HG02970 (cell line): Measurements from ENCODE around the gene AHI1.

Experiments
- ATAC-seq: cut with Tn5 transposase; IDR thresholded peaks from one replicate; pipeline ENCODE4 v1.9.1; 2021; ENCODE audit warnings: mild to moderate bottlenecking, moderate library complexity, moderate number of reproducible peaks; ENCODE audit not compliant: unreplicated experiment, low FRiP score

Gene AHI1

GRCh38 chr6:135306166-135306565, 191.4 kb downstream of the AHI1 start:
- ATAC-seq, result no peak

GRCh38 chr6:135305684-135306083, 191.9 kb downstream of the AHI1 start:
- no peak for ATAC-seq

GRCh38 chr6:135304883-135305282, 192.7 kb downstream of the AHI1 start:
- ATAC-seq, result no peak

- ATAC-seq, result no peak
Observed at GRCh38 chr6:135301304-135301703, 196.2 kb downstream of the AHI1 start.

- ATAC-seq, result no peak
Observed at GRCh38 chr6:135300576-135300975, 197.0 kb downstream of the AHI1 start.

GRCh38 chr6:135299256-135299655, 198.3 kb downstream of the AHI1 start:
- no peak for ATAC-seq

GRCh38 chr6:135298455-135298854, 199.1 kb downstream of the AHI1 start:
- ATAC-seq, result no peak

- no peak for ATAC-seq
Observed at GRCh38 chr6:135296715-135297114, 200.8 kb downstream of the AHI1 start.

GRCh38 chr6:135295085-135295484, 202.5 kb downstream of the AHI1 start:
- ATAC-seq, result no peak

- ATAC-seq, result no peak
Observed at GRCh38 chr6:135291288-135292076, 206.1 kb downstream of the AHI1 start.

- no peak for ATAC-seq
Observed at GRCh38 chr6:135289816-135290215, 207.7 kb downstream of the AHI1 start.

GRCh38 chr6:135286962-135287538, 210.5 kb downstream of the AHI1 start:
- no peak for ATAC-seq

- no peak for ATAC-seq
Observed at GRCh38 chr6:135285165-135285564, 212.4 kb downstream of the AHI1 start.

GRCh38 chr6:135283926-135284325, 213.6 kb downstream of the AHI1 start:
- no peak for ATAC-seq

- ATAC-seq, result no peak
Observed at GRCh38 chr6:135282395-135282794, 215.1 kb downstream of the AHI1 start.

GRCh38 chr6:135281964-135282363, 215.6 kb downstream of the AHI1 start:
- ATAC-seq, result no peak

- no peak for ATAC-seq
Observed at GRCh38 chr6:135281227-135281626, 216.3 kb downstream of the AHI1 start.

- no peak for ATAC-seq
Observed at GRCh38 chr6:135280375-135281136, 217.0 kb downstream of the AHI1 start.

- ATAC-seq, result no peak
Observed at GRCh38 chr6:135277422-135277821, 220.1 kb downstream of the AHI1 start.

GRCh38 chr6:135274561-135275293, 222.8 kb downstream of the AHI1 start:
- ATAC-seq, result no peak

- no peak for ATAC-seq
Observed at GRCh38 chr6:135271626-135272025, 225.9 kb downstream of the AHI1 start.
